NCI-H2196 treated with DMSO at 0.1 percent for 48 hours (cell line): ENCODE measurements around the gene LKAAEAR1.

Source experiments
- DNase-seq: peaks from one replicate; lab custom pipeline; 2025; ENCODE audit not compliant: unreplicated experiment; lab: John Stamatoyannopoulos, UW

Gene LKAAEAR1

GRCh38 chr20:64052987-64053840, 31.0 kb downstream of the LKAAEAR1 start:
- DNase-seq, result no peak

DNA sequence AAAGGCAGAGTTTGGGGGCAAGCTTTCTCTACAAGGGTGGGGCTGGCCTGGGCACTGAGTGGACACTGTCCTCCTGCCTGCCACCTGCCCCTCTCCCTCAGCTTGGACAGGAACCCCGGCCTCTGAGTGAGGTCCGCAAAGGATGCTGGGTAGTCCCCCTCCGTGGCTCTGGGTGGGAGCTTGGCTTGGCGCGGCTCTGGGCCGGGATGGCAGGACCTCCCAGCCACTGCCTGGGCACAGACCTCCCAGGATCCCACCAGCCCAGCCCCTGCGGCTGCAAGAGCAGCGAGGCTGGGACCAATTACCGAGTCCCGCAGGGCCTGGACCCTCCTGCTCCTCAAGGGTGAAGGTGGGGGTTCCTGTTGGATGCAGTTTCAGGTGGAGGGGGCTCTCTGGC, 31.9 kb downstream of the LKAAEAR1 start:
- no peak for DNase-seq

DNA sequence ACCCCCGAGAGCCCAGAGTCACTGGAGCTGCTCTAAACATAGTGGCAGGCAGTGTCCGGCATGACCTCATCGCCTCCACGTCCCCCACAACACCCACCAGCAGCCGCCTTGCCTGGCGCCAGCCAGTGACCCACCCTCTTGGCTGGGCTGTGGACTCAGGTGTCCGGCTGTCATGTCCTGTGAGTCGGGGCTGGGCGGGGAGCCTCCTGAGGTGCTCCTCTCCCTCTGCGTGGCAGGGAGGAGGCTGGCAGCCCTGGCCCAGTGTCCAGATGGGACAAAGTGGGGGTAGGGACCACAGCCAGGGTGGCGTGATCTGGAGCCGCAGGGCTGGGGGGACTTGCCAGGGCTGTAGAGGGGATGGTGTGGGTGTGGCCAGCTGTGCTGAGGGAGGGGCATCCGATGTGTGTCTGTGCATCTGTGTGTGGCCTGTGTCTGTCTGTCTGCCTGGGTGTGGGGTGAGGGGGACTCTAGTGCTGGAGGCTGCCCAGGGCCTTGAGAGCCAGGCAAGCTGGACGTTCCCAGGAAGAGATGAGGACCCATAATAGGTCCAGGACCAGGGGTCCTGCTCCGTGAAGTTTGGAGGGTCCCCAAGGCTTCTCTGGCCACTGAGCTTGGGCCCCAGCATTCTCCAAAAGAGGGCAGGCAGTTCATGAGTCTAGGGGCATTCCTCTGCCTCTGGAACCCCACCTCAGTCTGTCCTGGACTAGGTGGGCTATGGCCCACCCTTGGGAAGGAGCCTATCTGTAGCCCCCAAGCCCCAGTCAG, 32.5 kb downstream of the LKAAEAR1 start:
- no peak for DNase-seq

- no peak for DNase-seq
Measured at GRCh38 chr20:64051033-64051452, 33.2 kb downstream of the LKAAEAR1 start.

- no peak for DNase-seq
Measured at GRCh38 chr20:64050261-64051032, 33.8 kb downstream of the LKAAEAR1 start.

DNA sequence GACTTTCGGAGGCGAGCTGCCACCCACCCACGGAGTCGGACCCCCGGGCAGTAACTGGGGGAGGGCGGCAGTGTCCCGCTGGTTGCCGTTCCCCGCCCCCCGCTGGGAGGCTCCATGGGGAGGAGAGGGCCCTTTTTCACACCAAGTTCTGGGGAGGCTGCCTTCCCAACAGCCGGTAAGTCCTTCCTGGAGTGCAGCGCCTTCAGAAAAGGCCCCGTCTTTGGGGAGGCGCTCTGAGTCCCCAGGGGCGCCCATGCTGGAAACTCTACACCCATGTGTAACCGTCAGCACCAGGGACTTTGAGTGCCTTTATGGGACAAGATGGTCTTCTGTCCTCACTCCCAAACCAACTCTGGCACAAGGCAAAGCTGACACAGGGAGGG, 34.3 kb downstream of the LKAAEAR1 start:
- no peak for DNase-seq

GRCh38 chr20:64049060-64049877, 34.9 kb downstream of the LKAAEAR1 start, which contains the start of gene SOX18:
Gene SOX18, minus strand, starts transcription at chr20:64049639. Its CDS starts 123 bp downstream, at chr20:64049516.
- DNase-seq, result no peak

GRCh38 chr20:64048402-64049044, 35.7 kb downstream of the LKAAEAR1 start:
- no peak for DNase-seq

- no peak for DNase-seq
Measured at GRCh38 chr20:64047968-64048401, 36.2 kb downstream of the LKAAEAR1 start.

- DNase-seq, result no peak
Measured at GRCh38 chr20:64047046-64047389, 37.2 kb downstream of the LKAAEAR1 start.

DNA sequence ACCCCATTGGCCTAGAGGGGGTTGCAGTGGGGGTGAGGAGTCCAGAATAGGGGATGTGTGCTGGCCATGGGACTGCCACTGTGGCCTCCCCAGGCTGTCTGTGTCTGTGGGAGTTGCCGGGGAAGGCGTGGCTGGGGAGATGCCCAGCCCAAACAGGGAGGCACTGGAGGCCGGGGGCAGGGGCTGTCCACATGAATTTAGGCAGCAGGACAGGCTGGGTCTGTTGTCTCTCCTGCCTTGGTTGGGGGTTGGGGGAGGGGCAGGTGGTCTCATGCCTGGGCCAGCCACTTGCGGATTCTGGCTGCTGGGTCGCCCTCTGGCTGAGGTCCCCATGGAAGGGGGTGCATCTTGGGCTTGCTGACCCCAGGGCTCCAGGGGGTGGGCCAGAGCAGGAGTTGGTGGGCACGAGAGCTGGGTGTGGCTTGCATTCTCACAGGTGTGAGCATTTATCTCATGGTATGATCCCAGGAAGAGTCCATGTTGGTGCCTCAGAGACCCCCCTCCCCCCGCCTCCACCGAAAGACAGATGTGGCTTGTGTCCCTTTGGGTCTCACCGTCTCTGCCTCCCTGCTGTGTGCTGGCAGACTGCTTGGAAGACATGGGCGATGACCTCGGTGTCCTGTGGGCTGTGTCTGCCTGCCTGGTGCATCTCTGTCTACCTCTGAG, 38.7 kb downstream of the LKAAEAR1 start:
- no peak for DNase-seq

DNA sequence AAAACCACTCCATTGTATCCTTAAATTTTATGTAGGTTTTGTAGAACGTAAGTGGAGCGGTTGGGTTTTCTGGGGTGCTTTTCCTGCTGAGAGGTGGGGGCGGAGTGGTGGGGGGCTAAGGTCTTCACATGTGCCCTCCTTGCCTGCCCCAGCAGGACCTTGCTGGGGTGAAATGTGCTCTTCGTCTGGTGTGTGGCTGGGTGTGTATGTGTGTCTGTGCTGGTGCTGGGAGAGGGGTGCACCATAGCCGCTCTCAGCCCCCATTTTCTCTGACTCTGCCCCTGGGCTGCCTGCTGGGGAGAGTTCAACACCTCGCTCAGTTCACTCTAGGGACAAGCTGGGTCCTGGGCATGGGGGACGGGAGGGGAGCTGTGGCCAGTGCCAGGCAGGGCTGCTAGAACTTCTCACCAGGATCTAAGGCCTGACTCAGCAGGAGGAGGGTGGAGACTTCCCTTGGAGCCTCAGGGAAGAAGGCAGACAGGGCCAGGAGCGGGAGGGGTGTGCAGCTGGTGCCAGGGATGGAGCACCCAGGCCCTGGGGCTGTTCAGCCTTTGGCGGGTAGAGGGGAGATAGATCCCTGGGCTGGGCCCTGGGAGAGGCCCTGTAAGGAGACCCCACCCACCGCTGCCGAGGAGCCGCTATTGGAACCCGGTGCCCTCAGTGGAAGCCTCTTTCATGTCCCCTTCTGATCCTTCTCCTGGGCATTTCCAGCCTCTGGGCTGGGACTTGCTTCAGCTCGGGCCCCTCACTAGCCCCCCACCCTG, 39.5 kb downstream of the LKAAEAR1 start:
- no peak for DNase-seq

GRCh38 chr20:64043768-64044167, 40.4 kb downstream of the LKAAEAR1 start:
- DNase-seq, result no peak

DNA sequence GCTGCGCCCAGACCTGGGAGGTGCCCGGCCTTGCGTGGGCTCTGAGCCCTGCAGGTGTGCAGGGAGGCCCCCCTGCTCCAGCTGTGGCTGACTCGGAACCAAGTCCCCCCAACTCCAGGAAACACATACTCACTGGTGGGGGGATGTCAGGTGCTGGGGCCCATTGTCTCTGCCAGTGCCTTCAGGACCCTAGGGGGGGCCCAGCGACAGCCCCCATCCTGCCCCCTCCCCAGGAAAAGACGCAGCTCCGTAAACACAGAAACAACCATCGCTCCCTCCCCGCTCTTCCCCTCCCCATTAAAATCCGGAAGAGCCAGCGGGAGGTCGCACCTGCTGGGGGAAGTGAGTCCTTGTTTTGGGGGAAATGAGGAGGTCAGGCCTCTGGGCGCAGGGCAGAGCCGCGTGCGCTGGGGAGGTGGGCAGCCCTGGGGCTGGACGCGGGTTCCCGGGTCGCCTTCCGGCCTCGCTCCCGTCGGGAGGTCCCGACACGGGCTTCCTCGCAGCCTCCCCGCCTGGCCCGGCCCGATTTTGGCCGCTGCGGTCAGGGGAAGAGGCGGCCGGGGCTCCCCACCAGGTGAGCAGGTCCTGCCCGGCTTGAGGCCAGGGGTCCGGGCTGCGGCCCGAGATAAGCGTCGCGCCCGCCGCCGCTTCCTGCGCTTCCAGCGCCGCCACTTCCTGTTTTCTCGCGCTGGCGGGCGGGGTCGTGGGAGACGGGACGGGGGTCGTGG, 42.0 kb downstream of the LKAAEAR1 start:
- no peak for DNase-seq

GRCh38 chr20:64041781-64042053, 42.5 kb downstream of the LKAAEAR1 start:
- no peak for DNase-seq

GRCh38 chr20:64041040-64041780, 43.0 kb downstream of the LKAAEAR1 start:
- no peak for DNase-seq

- no peak for DNase-seq
Measured at GRCh38 chr20:64040231-64041039, 43.8 kb downstream of the LKAAEAR1 start.
